ENCODE measurements around the gene IQCK. TPM values are rescaled to one million over a fixed set of nuclear protein-coding genes. Genes with fewer than 3 reads are reported as not detected.

The IQCK gene
- 37.2 and 40.6 TPM in 2 replicates for total RNA-seq

GRCh38 chr16:19717741-19718623 lies at the start of gene IQCK, which contains the start of gene KNOP1:
IQCK (plus strand) TSS chr16:19718271; CDS start chr16:19718307, 36 bp downstream.
KNOP1 (minus strand) TSS chr16:19718227; CDS start chr16:19715035, 3,192 bp downstream.

GRCh38 chr16:19884611-19885450 lies 166.8 kb downstream of the IQCK start, which contains the start of gene GPRC5B:
GPRC5B (minus strand) TSS chr16:19884848; CDS start chr16:19872845, 12,003 bp downstream.

Other genes with a start within 250 kb of the IQCK start
- 39.9 and 41.9 TPM in 2 replicates for gene GDE1, start 196.2 kb upstream of the IQCK start, total RNA-seq
- gene CCP110, start 194.3 kb upstream of the IQCK start, total RNA-seq: 6.3 and 6.4 TPM in 2 replicates
- 54.4 and 58.5 TPM in 2 replicates for gene VPS35L, start 162.6 kb upstream of the IQCK start, total RNA-seq
- gene KNOP1, start within 50 bp of the IQCK start, total RNA-seq: 23.9 and 36.3 TPM in 2 replicates
- 74.1 and 80.0 TPM in 2 replicates for gene GPRC5B, start 166.6 kb downstream of the IQCK start, total RNA-seq